ENCODE results near the gene FAF1.

- TF ChIP-seq TCF12 (IDR thresholded peaks at IDR 0.05; ENCODE audit: low read depth) (no peak), RAD21 (IDR thresholded peaks at IDR 0.05; ENCODE audit: low read depth) (no peak), CEBPB (IDR thresholded peaks at IDR 0.05) (no peak), MAX (IDR thresholded peaks at IDR 0.05) (no peak), EP300 (IDR thresholded peaks at IDR 0.05; ENCODE audit: borderline replicate concordance) (no peak), REST (IDR thresholded peaks at IDR 0.05; ENCODE audit: low read depth) (no peak), NFIC (IDR thresholded peaks at IDR 0.05) (no peak), USF1 (IDR thresholded peaks at IDR 0.05) (no peak), FOXM1 (IDR thresholded peaks at IDR 0.05; ENCODE audit: borderline replicate concordance, low read depth) (no peak), TEAD4 (IDR thresholded peaks at IDR 0.05) (no peak), YY1 (IDR thresholded peaks at IDR 0.05; ENCODE audit: low read depth) (no peak), CREB1 (IDR thresholded peaks at IDR 0.05; ENCODE audit: low read depth) (no peak), TAF1 (IDR thresholded peaks at IDR 0.05; ENCODE audit: low read depth) (no peak), EGR1 (IDR thresholded peaks at IDR 0.05) (no peak)
These were observed 483.3 kb downstream of the FAF1 start for GRCh38 chr1:50476800-50477199.
